ENCODE measurements around the gene MALRD1.

MALRD1 gene

GRCh38 chr10:19367176-19367575 is 318.6 kb downstream of the MALRD1 start:
- DNase-seq (ENCODE audit: low read depth in 2 of 2), result no peak

DNA sequence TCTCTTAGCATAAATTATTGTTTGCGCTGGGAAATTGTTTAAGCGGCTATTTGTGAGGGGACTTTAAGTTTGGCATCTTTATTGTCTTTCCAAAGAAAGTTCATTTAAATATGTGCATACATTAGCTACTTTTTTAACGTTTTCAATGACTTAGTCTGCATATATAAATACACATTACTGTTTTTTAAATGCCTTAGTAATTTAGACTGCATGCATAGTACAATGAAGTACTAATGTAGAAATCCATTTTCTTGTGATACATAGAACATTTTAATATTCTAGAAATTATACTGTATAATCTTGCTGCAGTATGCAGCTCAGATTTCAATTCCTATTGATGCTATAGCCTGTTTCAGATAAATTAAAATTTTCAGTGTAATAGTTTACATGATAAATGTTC is 325.4 kb downstream of the MALRD1 start:
- no peak for DNase-seq (ENCODE audit: low read depth in 2 of 2)

- no peak for DNase-seq (ENCODE audit: low read depth in 2 of 2)
Observed at GRCh38 chr10:19385846-19386450, 337.3 kb downstream of the MALRD1 start.

DNA sequence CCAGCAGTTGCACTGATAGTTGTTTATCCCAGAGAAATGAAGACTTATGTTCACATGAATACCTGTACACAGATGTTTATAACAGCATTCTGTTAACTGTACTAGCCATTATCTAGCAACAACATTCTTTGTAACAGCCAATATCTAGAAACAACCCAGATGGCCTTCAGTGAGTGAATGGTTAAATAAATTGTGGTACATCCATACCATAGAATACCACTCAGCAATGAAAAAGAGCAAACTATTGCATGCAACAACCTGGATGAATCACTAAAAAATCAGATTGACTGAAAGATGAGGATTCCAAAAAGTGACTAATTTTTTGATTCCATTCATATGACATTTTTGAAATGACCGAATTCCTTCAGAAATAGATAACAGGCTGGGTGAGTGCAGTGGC is 360.3 kb downstream of the MALRD1 start:
- DNase-seq (ENCODE audit: low read depth in 2 of 2), result no peak

GRCh38 chr10:19411119-19411518 is 362.5 kb downstream of the MALRD1 start:
- no peak for DNase-seq (ENCODE audit: low read depth in 2 of 2)

DNA sequence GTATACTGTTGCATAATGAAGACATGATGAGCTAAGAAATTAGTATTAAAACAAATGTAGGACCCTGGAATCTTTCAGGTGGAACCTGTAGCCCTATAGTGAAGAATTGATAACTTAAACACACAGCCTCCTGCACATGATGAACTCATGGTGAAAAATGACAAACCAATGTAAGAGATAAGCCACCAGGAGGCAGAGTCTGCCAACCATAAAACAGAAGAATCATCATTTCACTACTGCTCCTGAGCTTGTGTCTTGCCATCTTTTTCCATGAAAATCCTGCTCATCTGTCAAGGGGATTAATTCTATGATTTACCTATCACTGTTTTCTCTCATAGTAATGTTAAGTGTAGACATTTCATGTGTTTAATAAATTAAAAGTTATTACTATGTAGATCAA is 363.9 kb downstream of the MALRD1 start:
- no peak for DNase-seq (ENCODE audit: low read depth in 2 of 2)

DNA sequence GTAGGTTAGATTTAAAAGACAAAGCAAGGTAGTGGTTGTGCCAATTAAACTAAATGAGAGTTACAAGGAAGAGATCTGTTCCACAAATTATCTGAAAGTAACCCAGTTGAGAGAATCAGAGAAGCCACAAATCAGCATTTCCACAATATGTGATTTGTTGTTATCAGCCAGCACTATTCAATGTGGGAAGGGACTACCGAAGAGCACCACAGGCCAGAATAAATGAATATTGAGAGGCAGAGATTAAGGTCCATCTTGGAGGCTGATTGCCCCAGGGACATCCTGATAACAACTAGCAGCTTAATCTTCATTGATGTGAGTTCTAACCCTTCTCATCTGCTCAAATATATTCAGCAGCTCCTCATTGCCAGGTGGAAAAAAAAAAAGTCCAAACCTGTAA is 367.6 kb downstream of the MALRD1 start:
- DNase-seq (ENCODE audit: low read depth in 2 of 2), result no peak

- no peak for DNase-seq (ENCODE audit: low read depth in 2 of 2)
Observed at GRCh38 chr10:19417740-19418139, 369.1 kb downstream of the MALRD1 start.

DNA sequence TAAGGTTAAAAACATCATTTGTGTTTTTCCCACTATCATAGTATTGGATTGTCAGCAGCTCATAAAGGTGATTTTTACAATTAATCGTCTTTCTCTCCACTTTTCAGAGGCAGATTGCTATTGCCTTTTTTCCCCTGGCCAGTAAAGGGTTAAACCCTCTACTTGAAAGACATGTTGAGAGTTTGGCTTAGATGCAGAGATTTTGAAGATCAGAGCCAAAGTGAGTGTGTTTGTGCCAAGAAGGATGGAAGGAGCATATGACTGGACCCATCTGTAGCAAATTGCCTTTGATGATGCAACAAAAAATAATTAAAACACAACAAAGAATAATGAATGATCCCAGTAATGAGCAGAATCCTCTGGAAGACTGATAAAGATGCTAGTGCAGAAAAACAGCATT is 373.1 kb downstream of the MALRD1 start:
- no peak for DNase-seq (ENCODE audit: low read depth in 2 of 2)

GRCh38 chr10:19426034-19426433 is 377.4 kb downstream of the MALRD1 start:
- no peak for DNase-seq (ENCODE audit: low read depth in 2 of 2)

GRCh38 chr10:19431622-19432351 is 383.2 kb downstream of the MALRD1 start:
- no peak for DNase-seq (ENCODE audit: low read depth in 2 of 2)

GRCh38 chr10:19449860-19450259 is 401.3 kb downstream of the MALRD1 start:
- DNase-seq (ENCODE audit: low read depth in 2 of 2), result no peak

- no peak for DNase-seq (ENCODE audit: low read depth in 2 of 2)
Observed at GRCh38 chr10:19451356-19451755, 402.8 kb downstream of the MALRD1 start.

DNA sequence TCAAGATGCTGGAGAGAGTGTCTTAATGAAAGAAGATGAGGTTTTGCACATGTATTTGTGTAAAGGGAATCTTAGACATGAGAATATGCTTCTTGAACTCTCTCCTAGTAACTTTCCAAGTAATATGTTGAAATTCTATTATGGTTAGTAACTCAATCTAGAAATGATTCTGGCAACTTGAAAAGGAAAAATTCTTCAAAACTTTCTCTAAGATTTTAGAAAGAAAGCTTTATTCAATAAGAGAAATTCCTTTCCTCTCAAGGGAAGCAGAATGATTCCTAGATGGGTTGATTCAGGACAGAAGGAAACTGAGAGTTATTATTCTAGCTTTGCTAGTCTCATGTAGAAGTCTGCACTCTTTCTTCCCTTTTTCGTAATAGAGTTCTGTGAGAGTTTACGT is 403.3 kb downstream of the MALRD1 start:
- DNase-seq (ENCODE audit: low read depth in 2 of 2), result no peak

DNA sequence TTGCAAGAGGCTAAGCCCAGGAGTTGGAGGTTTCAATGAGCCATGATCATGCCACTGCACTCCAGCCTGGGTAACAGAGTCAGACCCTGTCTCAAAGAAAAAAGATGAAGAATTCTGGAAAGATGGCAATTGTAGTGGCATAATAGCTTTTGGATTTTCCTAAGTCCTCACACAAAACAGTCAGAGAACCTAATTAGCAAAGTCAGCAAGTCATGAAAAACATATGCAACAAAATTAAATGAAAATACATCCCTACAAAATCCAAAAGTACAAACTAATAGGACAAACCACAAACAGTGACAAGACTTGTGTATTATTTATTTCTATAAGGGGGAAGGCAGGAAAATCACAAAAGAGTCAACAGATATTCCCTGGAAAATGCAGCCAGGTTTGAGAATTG is 405.4 kb downstream of the MALRD1 start:
- DNase-seq (ENCODE audit: low read depth in 2 of 2), result no peak

- no peak for DNase-seq (ENCODE audit: low read depth in 2 of 2)
Observed at GRCh38 chr10:19461588-19461987, 413.0 kb downstream of the MALRD1 start.

DNA sequence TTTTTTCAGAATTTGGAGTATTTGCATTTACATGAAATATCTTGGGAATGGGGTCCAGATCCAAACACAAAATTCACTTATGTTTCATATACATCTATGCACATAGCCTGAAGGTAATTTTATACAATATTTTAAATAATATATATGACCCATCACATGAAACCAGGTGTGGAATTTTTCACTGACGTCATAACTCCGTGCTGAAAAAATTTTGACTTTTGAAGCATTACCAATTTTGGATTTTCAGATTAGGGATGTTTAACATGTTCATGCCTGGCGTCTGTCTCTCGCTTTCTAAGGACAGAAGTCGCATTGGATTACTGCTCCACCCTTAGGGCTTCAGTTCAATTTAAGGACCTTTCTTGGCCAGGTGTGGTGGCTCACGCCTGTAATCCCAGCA is 418.1 kb downstream of the MALRD1 start:
- no peak for DNase-seq (ENCODE audit: low read depth in 2 of 2)

- DNase-seq (ENCODE audit: low read depth in 2 of 2), result no peak
Observed at GRCh38 chr10:19468413-19468812, 419.8 kb downstream of the MALRD1 start.

GRCh38 chr10:19469521-19469920 is 420.9 kb downstream of the MALRD1 start:
- DNase-seq (ENCODE audit: low read depth in 2 of 2), result no peak

- DNase-seq (ENCODE audit: low read depth in 2 of 2), result no peak
Observed at GRCh38 chr10:19479854-19480253, 431.3 kb downstream of the MALRD1 start.

DNA sequence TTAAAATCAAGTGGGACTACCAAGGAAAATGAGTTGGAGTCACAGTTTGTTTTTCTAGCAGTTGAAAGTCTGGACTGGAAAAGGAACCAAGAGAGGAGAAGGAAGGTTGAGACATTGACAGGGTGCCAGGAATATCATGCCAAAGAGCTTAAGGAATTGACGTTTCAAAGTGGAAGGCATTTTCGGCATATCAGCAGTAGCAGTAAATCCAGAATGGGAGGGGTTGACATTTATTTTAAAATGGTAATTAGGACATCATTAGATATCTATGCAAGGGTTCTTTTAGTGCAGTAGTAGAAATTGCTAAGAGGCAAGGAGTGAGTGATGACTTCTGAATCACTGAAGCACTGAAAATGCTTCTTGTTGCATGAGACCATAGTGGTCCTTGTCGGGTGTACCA is 431.8 kb downstream of the MALRD1 start:
- no peak for DNase-seq (ENCODE audit: low read depth in 2 of 2)

DNA sequence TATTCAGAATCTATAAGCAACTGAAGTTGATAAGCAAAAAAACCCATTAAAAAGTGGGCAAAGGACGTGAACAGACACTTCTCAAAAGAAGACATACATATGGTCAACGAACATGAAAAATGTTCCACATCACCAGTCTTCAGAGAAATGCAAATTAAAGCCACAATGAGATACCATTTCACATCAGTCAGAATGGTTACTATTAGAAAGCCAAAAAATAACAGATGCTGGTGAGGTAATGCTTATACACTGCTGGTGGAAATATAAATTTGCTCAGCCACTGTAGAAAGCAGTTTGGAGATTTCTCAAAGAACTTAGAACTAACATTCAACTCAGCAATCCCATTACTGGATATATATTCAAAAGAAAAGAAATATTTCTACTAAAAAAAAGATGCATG is 434.8 kb downstream of the MALRD1 start:
- DNase-seq (ENCODE audit: low read depth in 2 of 2), result no peak

DNA sequence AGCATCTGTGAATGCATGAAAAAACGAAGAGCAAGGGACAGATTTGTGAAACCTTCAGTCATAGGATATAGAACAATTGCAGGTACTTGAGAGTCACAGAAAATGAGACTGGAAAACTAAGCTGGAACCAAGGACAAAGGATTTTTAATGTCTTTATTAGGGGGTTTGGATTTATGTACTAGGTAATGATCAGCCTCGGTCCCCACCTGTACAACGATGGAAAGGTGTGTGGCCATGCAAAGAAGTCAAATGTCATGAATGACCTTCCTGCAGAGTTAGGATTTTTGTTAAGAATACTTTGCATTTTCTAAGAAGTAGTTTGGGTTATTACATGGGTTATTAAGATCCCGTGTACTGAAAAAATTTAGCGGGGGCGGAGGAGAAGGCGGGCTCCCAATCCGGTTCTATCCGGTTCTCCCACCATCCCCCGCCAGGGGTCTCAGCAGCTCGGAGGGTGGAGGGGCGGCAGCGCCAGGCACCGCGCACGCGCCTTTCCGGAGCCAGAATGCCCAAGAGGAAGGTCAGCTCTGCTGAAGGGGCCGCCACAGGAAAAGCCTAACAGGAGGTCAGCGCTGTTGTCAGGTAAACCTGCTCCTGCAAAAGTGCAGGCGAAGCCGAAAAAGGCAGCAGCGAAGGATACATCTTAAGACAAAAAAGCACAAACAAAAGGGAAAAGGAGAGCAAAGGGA is 440.1 kb downstream of the MALRD1 start:
- DNase-seq (ENCODE audit: low read depth in 2 of 2), result no peak
